Posterior cingulate gyrus (tissue), 11 donors: ENCODE data around the gene HMG20B.
A peak's percentile ranks its signal among the peaks of the same experiment; 100 is the strongest.

Experiments
- DNase-seq, 10 donors: peaks; one replicate each; pipeline versions ENCODE4 v3.0.0 to v3.0.0-alpha.2; 2020 to 2021; ENCODE audit warnings: mixed read lengths in 3 of 10
- intact Hi-C: fragments of 100-400 bp; cut with DNase I; formaldehyde crosslinking; loops from one replicate; pipeline ENCODE4 v1.15.1; 2023

Gene HMG20B

GRCh38 chr19:3604227-3604986 is 31.7 kb downstream of the HMG20B start:
- no peak for DNase-seq

GRCh38 chr19:3604987-3605343 is 32.2 kb downstream of the HMG20B start:
- no peak for DNase-seq

More at GRCh38 chr19:3604227-3604986, 31.7 kb downstream of the HMG20B start:
- intact Hi-C loops: no loop called here

GRCh38 chr19:3605361-3605760 is 32.6 kb downstream of the HMG20B start:
- no peak for DNase-seq
- intact Hi-C loops: no loop called here

More at GRCh38 chr19:3604987-3605343, 32.2 kb downstream of the HMG20B start:
- intact Hi-C loops: no loop called here

- intact Hi-C loops: no loop called here
- DNase-seq: no peak
Measured at GRCh38 chr19:3605770-3606169, 33.0 kb downstream of the HMG20B start.

GRCh38 chr19:3606174-3606689 is 33.5 kb downstream of the HMG20B start:
- DNase-seq: no peak
- intact Hi-C loops: no loop called here

- intact Hi-C loops: no loop called here
- DNase-seq: peak in 6 of 10 donors; percentile 43 to 93 (median 66)
Measured at GRCh38 chr19:3606690-3607289, 34.0 kb downstream of the HMG20B start, which contains the start of gene TBXA2R. TBXA2R (minus strand) TSS chr19:3606875; CDS start chr19:3600634, 6,241 bp downstream.

GRCh38 chr19:3607303-3608078 is 34.7 kb downstream of the HMG20B start:
- no peak for DNase-seq
- intact Hi-C loops: no loop called here

- intact Hi-C loops: no loop called here
- DNase-seq: no peak
Measured at GRCh38 chr19:3608079-3608641, 35.4 kb downstream of the HMG20B start.

GRCh38 chr19:3608750-3609322 is 36.1 kb downstream of the HMG20B start:
- intact Hi-C loops: no loop called here
- peak in 1 of 10 donors; percentile 79 for DNase-seq

GRCh38 chr19:3609779-3610719 is 37.3 kb downstream of the HMG20B start:
- intact Hi-C loops: no loop called here
- DNase-seq: peak in 1 of 10 donors; percentile 80

GRCh38 chr19:3610745-3611717 is 38.3 kb downstream of the HMG20B start:
- intact Hi-C loops: no loop called here

GRCh38 chr19:3611841-3612240 is 39.1 kb downstream of the HMG20B start:
- intact Hi-C loops: no loop called here

More at GRCh38 chr19:3610745-3611717, 38.3 kb downstream of the HMG20B start:
- DNase-seq: peak in 1 of 10 donors; percentile 84

GRCh38 chr19:3612330-3612729 is 39.6 kb downstream of the HMG20B start:
- DNase-seq: no peak
- intact Hi-C loops: no loop called here

More at GRCh38 chr19:3611841-3612240, 39.1 kb downstream of the HMG20B start:
- peak in 1 of 10 donors; percentile 71 for DNase-seq

GRCh38 chr19:3612901-3613741 is 40.4 kb downstream of the HMG20B start:
- intact Hi-C loops: no loop called here
- DNase-seq: peak in 2 of 10 donors; percentile 63 to 74

GRCh38 chr19:3613818-3614661 is 41.3 kb downstream of the HMG20B start:
- no peak for DNase-seq
- intact Hi-C loops: no loop called here
